Measurements from ENCODE around the gene NNAT.
"Not testable (repeated sequence)": the region's sequence is repeated elsewhere in the genome, so short reads cannot be mapped to it uniquely, and the experiment has no call there.

The NNAT gene, protein sequence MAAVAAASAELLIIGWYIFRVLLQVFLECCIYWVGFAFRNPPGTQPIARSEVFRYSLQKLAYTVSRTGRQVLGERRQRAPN

DNA sequence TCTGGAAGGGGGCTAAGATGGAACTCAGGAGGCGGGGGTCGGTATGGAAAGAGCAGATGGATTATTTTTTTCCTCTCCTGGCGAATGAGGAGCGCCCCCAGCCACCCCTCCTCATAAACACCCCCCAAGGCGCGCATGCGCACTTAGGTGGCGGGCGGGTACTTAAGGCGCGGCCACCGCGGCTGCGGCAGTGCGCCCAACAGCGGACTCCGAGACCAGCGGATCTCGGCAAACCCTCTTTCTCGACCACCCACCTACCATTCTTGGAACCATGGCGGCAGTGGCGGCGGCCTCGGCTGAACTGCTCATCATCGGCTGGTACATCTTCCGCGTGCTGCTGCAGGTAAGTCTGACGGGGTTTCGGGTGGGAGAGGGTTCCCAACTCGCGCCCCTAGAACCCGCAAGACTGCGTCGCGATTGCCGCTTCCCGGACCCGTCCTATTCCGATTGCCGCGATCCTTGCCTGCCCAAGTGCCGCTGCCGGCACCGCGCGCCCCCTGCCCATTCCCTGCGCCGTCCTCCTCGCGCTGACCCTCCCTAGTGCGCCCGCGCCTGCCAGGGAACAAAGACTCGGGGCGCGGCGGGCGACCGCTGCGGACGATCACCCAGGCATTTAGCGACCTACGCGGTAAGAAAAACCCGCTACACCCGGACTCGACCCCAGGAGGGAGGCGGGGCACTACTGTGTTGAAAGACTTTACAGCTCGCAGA is at the start of gene NNAT:
Gene NNAT (plus strand): TSS at position 190 of the 711 bp plus-strand sequence. CDS start 82 bp downstream, at position 272.
- no peak for DNase-seq

DNA sequence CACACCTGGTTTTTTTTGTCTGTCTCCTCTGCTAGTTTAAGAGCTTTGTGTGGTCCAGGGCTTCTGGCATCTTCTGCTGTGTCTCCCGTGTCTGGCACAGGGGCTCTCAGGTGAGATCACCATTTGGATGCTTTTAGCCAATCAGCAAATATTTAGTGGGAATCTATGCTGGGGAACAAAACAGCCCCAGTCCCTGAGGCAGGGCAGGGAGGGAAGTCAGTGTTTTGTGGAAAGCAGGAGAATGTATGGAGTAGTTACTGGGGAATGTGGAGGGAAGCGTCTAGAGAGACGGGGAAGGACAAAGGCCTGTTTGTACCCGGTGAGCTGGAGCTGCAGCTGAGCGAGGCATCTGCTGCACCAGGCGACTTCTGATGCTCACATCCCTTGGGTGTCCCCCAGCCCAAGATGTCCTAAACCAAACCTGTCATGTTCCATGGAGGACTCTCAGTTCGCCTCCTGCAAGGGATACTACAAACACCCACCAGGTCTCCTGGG is 49.3 kb upstream of the NNAT start:
- DNase-seq = no peak

DNA sequence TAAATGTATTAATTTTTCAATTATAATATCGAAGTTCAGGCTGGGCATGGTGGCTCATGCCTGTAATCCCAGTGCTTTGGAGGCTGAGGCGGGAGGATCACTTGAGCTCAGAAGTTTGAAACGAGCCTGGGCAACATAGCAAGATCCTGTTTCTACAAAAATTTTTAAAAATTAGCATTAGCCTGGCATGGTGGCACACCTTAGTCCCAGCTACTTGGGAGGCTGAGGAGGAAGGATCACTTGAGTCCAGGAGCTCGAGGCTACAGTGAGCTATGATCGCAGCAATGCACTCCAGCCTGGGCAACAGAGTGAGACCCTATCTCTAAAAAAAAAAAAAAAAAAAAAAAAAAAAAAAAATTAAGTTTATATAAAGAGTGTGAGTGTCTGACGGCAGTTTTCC is 48.6 kb upstream of the NNAT start:
- DNase-seq = not testable (repeated sequence)

DNA sequence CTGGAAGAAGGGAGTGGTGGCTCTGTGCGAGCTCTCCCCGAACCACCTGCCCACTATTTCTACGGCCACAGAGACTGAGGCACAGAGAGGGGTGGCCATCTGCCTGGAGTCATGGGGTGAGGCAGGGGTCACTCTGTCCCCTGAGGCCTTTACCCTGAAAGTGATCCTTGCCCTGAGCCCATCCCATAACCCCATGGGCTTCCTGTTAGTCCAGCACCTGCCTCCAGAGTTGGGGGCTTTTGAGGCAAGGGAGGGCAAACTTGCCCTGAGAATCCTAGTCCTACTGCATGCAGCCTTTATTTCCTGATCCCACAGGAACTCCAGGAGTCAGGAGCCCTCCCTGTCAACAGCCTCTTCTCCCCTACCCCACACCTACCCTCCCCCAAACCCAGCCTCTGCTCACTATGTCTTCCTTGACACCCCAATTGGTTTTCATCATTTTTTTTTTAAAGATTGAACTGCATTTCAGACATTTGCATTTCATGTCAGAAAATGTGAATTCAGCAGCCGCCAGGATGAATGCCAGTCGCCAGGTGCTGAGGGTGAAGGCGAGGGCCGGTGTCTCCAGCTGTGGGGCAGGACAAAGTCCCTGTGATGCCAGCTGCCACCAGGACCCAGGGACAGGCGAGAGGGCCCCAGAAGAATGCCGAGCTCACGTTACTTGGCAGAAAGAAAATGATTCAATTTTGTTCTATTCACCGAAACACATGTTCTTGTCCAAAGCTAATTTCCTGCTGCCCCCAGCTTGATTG is 47.6 kb upstream of the NNAT start:
- DNase-seq = no peak

DNA sequence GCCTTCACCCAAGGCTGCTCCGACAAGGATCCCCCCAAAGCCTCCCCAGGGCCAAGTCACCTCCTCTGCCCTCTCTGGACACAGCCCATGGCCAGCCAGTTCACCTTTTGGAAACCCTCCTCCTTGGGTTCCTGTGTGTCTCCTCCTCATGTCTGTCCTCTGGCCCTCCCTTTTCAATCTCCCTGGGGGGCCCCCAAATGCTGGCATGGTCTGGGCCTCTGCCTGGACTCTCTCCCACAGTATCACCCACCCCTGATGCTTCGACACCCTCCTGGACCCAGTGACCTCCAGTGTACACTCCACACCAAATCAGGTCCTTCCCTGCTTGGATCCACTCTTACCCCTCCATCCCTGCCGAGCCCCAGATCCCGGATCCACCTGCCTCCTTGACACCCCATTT is 46.7 kb upstream of the NNAT start:
- DNase-seq = no peak

DNA sequence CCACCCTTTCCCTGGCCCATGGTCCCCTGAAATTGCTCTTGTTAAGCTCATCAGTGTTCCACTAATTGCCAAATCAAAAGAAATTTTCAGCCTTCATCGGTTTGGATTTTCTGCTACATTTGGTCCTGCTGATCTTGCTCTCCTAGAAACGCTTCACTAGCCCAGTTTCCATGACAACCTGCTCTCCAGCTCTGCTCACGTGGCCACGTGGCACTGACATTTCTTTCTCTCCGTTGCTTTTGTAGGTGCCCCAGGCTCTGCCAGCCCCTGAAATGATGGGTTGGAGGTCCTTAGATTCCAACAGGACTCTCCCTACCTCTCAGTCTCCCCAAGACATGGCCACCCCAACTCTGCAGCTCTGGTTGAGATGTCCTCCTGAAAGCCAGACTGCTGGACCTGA is 45.8 kb upstream of the NNAT start:
- no peak for DNase-seq

DNA sequence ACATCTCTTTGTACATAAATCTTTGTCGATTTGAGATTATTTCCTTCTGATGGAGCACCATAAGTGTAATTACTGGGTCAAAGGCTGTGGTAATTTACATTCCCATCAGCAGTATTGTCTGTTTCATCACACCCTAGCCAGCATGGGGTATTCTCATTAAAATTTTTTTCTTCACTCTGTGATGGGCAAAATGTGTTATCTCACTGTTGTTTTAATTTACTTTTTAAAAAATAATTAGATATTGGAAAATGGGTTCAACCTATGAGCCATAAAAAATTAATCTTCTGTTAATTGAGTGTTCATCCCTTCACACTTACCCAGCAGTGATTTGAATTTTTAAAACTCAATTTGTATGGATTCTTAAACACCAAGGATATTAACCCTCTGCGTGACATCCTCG is 44.0 kb upstream of the NNAT start:
- DNase-seq = no peak

DNA sequence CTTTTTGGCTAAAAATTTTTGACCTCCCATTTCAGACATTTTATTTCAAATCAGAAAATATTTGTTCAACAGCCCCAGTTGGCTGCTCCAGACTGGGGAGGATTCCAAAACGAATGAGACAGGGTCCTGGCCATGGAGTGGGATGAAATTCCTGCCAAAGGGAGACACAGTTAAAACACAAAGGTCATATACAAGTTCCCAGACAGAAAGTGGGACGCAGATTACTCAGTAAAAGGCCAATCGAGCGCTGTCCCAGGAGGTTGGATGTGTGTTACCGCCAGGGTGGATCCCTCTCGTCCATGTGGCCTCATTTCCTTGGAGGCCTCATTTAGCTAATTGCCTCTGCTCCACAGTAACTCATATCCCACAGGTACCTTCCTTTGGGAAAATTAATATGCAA is 41.8 kb upstream of the NNAT start:
- no peak for DNase-seq

DNA sequence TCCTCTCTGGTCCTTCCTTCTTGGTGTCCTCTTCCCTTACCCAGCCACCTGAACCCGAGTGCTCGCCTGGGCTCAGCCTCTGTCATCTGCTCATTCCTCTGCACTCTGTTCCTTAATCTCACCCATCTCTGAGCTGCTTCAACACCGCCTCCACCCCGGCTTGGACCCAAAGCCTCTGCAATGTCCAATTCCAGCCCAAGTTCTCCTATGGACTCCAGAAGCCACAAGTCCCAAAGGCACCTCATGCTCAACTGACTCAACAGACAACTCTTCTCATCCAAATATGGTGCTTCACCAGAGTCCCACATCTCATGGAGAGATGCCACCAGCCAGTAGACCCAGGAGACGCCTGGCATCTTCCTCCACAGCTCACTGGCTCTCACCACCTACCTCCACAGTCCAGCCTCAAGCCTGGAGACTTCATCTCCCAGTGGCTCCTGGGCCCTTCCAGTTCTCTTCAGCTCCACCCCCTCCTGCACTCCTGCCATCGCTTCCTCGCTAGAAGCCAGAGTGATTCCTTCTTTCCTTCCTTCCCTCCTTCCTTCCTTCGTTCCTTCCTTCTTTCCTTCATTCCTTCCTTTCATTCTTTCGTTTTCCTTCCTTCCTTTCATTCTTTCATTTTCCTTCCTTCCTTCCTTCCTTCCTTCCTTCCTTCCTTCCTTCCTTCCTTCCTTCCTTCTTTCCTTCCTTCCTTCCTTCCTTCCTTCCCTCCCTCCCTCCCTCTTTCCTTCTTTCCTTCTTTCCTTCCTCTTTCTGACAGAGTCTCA is 40.9 kb upstream of the NNAT start:
- no peak for DNase-seq

DNA sequence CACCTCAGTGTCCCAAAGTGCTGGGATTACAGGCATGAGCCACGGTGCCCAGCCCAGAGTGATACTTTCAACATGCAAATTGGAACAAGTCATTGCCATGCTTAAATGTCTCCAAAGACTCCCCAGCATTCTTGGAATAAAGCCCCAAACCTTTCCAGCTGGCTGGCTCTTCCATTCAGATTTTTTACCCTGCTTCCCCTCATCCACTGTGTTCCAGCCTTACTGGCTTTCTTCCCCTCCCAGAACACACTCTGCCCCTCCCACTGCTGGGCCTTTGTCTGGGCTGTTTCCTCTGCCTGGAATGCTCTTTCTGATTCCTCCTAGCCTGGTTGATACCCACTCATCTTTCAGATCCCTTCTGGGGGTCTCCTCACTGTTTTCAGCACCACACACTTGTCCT is 40.1 kb upstream of the NNAT start:
- no peak for DNase-seq

DNA sequence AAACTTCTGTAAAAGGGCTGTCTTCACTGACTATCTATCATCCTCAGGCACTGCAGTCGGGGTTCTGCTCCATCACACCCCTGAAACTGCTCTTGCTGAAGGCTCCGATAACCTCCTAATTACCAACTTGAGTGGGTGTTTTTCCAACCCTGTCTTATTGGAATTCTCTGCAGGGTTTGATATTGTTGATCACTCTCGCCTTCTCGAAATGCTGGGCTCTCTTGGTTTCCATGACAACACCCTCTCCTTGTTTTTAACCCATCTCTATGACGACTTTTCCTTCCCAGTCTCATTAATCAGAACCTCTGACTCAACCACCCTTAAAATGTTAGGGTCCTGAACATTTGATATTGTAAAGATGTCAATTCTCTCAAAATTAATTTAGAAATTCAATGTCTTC is 39.4 kb upstream of the NNAT start:
- DNase-seq = no peak

DNA sequence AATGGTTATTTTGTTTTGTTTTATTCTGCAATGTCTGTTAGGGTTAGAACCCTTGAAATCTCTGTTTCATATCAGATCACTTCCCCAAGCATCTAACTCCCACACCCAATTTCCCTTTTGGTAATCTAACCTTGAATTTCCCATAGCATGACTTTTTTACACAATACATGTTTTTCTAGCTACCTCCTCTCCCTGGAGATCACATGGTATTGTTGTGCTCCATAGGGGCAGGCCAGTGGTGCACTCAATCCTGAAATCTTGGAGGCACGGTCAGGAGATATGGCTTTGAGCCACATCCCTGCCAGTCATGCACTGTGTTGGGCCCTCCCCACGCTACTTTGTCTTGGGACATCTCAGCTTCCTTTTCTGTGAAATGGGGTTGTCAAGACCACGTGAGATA is 36.7 kb upstream of the NNAT start:
- no peak for DNase-seq

DNA sequence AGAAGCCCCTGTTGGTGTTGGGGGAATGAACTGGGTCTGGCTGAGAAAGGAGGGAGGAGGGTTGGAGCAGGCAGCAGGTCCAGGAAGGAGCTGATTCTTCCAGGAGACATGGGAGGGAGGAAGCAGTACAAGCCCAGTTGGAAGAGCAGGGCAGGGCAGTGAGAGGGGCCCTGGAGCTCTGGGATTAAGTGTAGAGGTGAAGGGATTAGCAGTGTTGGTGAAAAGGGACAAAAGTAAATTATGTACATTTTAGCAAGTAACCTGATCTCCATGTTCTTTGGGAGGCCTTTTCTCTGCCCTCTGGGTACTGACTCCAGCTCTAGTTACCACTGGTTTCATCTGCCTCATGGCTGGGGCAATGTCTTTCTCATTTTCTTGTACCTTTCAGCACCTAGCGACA is 34.8 kb upstream of the NNAT start:
- not testable (repeated sequence) for DNase-seq

DNA sequence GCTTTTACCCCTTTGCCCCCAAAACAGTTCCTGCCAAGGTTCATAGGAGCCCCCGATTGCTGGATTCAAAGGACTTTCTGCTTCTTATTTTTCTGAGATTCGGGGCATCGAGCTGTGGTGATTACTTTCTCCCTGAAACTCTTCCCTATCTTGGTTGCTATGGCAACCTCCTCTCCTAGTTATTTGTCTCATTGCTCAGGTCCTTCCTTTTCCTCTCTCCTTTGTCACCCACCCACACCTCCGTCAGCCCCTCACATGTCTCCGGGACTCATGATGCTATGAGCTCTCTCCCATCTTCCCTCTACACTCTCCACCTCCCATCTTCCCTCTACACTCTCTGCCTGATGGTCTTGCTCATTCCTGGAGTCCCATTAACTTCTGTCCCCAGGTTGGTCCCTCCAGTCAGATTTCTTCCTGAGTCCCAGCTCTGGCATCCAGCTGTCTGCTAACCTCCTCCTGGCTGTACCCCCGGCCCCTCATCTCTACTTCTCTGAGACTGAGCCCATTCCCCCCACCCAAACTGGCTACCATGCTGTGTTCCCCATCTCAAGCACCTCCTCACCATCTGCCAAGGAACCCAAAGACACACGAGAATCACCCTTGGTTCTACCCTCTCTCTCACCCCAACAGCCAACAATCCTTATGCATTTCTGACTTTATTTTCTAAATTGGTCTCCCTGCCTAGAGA is 30.2 kb upstream of the NNAT start:
- DNase-seq = no peak

DNA sequence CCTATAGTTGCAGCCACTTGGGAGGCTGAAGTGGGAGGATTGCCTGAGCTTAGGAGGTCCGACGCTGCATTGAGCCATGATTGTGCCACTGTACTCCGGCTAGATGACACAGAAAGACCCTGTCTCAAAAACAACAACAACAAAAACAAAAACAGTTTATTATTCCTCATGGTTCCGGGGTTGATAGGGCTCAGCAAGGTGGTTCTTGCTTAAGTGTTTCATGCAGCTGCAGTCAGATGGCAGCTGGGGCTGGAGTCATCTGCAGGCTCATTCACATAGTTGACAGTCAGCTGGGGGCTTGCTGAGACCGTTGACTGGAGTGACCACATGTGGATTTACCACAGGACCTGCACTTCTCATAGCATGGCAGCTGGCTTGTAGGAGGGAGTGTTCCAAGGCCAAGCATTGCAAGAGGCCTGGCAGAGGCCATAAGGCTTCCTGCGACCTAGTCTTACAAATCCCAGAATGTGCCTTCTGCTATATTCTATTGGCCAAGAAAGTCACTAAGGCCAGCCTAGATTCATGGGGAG is 28.9 kb upstream of the NNAT start:
- no peak for DNase-seq

DNA sequence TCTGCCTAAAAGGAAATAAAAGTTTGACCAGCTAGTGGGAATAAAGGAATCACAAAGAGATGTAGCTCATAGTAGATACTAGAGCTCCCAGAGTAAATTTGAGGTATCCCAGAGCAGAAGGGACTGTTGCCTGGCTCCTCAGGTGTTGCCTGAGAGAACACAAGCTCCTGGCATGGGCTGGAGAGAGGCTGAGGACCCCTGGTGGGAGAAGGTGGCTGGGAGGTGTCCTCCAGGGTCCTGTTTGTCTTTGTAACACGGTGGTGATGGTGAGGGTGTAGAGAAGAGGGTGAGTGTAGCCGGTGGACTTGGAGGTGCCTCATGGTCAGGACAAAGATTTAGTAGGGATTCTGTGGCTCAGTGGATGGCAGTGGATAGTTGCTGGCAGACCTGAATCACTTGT is 28.1 kb upstream of the NNAT start:
- DNase-seq = no peak

DNA sequence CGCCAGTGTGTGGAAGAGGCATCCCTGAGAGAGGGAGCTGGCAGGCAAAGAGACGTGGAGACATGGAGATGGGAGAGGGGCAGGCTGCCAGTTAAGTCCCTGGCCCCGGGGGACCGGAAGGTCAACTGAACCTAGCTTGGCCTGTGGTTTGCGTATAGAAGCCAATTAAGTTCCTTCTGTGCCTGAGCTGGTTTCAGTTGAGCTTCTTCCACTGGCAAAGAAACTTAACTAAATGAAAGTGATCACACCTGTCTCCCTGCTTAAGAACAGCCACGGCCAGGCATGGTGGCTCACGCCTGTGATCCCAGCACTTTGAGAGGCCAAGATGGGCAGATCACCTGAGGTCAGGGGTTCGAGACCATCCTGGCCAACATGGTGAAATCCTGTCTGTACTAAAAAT is 26.7 kb upstream of the NNAT start:
- DNase-seq = no peak

DNA sequence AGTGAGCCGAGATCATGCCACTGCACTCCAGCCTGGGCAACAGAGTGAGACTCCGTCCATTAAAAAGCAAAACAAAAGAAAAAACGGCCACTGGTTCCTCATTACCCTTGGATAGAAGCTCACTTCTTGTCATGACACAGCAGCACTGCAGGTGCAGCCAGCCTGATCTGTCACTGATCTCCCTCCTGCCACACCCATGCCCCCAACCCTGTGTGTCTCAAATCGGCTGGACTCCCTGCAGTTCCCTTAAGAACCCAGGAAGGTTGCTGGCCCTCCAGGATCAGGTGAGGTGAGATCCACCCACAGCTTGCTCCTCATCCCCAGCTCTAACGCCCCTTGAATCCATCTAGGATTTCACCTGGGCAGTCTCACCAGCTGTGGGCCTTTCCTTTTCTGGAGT is 26.3 kb upstream of the NNAT start:
- DNase-seq = no peak

DNA sequence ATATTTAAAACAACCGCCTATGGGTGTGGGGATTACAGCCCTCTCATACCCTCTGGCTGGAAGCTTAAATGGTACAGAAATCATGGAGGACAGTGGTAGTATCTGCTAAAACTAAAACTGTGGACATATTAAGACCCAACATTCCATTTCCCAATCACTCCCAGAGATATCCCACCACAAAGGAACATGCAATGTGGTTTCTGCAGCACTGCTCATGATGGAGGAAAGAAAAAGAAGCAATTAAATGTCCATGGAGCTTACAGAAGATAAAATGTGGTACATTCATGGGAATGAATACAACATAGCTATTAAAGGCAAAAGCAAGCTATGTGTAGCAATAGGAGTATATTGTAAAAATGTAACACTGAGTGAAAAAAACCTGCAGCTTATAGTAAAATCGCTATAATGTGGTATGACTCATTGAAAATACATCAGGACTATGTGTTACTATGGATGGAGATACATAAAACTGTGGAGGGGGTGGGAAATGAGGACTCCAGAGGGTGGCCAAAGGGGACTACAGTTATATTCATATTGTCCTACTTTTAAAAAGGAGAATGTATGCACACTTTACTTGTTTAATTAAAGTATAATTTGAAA is 22.9 kb upstream of the NNAT start:
- DNase-seq = no peak

DNA sequence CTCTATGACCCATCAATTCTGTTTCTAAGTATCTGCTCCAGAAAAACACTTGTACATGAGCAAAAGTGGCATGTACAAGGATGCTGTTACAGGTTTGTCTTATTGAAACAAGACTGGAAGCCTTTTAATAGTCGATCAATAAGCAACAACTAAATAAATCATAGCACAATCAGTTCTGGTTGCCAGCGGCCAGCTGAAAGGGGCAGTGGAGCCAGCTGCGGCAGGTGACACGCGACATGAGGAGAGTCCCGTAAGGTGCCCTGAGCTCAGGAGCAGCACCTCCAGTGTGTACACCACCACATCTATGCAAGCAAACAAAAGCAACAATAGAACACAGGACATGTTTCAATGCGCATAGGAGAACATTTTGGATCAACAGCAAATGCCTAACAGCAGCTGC is 20.7 kb upstream of the NNAT start:
- DNase-seq = no peak

DNA sequence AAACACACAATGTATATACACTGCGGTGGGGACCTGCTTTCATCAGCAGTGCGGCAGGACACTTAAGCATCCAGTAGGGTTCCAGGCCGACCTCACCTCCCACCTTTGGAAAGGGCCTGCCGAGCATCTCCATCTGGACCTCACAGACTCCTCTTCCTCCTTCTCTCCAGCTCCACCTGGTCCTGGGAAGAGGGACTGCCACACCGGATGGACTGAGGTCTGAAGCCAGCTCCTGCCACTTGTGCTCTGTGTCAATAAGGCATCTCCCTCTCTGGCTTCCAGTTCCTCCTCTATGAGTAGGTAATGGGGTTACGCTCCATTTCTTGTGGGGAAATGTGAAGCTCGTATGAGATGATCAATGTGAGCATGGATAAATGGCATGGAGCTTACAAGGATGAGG is 19.1 kb upstream of the NNAT start:
- no peak for DNase-seq

DNA sequence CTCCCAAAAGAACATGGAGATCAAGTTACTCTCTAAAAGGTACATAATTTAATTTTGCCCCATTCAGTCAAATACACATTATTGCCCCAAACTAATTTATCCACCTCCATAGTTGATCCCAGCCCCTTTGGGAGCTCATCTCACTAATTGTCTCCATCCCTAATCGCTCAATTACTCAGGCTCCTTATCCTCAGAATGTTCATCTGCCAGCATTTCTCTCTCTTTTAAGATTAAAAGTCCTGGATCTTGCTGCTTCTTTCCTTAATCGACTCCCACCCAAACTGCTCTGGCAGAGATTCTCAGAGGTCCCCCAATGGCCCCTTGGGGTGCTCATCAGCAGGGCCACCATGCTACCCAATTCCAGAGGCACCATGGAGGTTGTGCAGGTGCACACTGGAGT is 18.4 kb upstream of the NNAT start:
- DNase-seq = no peak
